DOHH2 (cell line): ENCODE data around the gene ZNF648.

Experiments used
- H3F3A ChIP-seq: fragments of 200-600 bp; sonication (generic), shearing (Covaris generic); 2 replicates; pipeline ENCODE4 v1.6.0; 2016; ENCODE audit warnings: antibody characterized with exemption, mild to moderate bottlenecking; ENCODE audit not compliant: control insufficient read depth, insufficient read depth
- H3K27ac ChIP-seq: fragments of 200-600 bp; sonication (generic); 2 replicates; pipeline ENCODE4 v1.5.1; 2014; ENCODE audit warnings: low read depth, mild to moderate bottlenecking, low read length, moderate library complexity
- H3K27me3 ChIP-seq: fragments of 200-600 bp; sonication (generic); 2 replicates; pipeline ENCODE4 v1.6.1; 2014; ENCODE audit warnings: mild to moderate bottlenecking, low read length, mixed read lengths; ENCODE audit not compliant: control insufficient read depth
- H3K36me3 ChIP-seq: fragments of 200-600 bp; sonication (generic); 2 replicates; pipeline ENCODE4 v1.6.1; 2014; ENCODE audit warnings: mild to moderate bottlenecking, low read length, moderate library complexity, mixed read lengths; ENCODE audit not compliant: control insufficient read depth
- H3K4me1 ChIP-seq: fragments of 200-600 bp; sonication (generic); 2 replicates; pipeline ENCODE4 v1.6.1; 2014; ENCODE audit warnings: mild to moderate bottlenecking, low read length, mixed read lengths; ENCODE audit not compliant: control insufficient read depth
- H3K4me2 ChIP-seq: fragments of 200-600 bp; sonication (generic); 2 replicates; pipeline ENCODE4 v1.6.0; 2014; ENCODE audit warnings: mild to moderate bottlenecking, low read length, moderate library complexity
- H3K4me3 ChIP-seq: fragments of 200-600 bp; sonication (generic); 2 replicates; pipeline ENCODE4 v1.5.1; 2014; ENCODE audit warnings: mild to moderate bottlenecking, low read length, mixed read lengths
- H3K79me2 ChIP-seq: fragments of 200-600 bp; sonication (generic); 2 replicates; pipeline ENCODE4 v1.6.1; 2014; ENCODE audit warnings: mild to moderate bottlenecking, low read length, mixed read lengths; ENCODE audit not compliant: control insufficient read depth
- H3K9me2 ChIP-seq: fragments of 200-600 bp; sonication (generic); replicated peaks from 2 replicates; pipeline ENCODE4 v1.6.1; 2014; ENCODE audit warnings: mild to moderate bottlenecking, low read length, mixed read lengths; ENCODE audit not compliant: control insufficient read depth
- H3K9me3 ChIP-seq: fragments of 200-600 bp; sonication (generic); 2 replicates; pipeline ENCODE4 v1.6.1; 2014; ENCODE audit warnings: antibody characterized with exemption, low read length, mixed read lengths; ENCODE audit not compliant: control insufficient read depth, insufficient read depth
- H4K20me1 ChIP-seq: fragments of 200-600 bp; sonication (generic); 2 replicates; pipeline ENCODE4 v1.6.0; 2014; ENCODE audit warnings: low read depth, mild to moderate bottlenecking, antibody characterized with exemption, low read length, moderate library complexity; ENCODE audit not compliant: control insufficient read depth, insufficient read depth
- EZH2phosphoT487 ChIP-seq: fragments of 200-600 bp; sonication (generic); IDR thresholded peaks from 2 replicates; pipeline ENCODE4 v1.6.1; 2017; ENCODE audit warnings: borderline replicate concordance, mild to moderate bottlenecking, antibody characterized with exemption, low read length, moderate library complexity, mixed read lengths
- TF ChIP-seq, protein P1 (sequence below): fragments of 200-600 bp; sonication (generic); IDR thresholded peaks from one replicate; pipeline ENCODE4 v1.5.1; 2014; ENCODE audit warnings: antibody characterized with exemption, mild to moderate bottlenecking, low read depth, low read length; ENCODE audit not compliant: poor library complexity, severe bottlenecking

ZNF648 gene

DNA sequence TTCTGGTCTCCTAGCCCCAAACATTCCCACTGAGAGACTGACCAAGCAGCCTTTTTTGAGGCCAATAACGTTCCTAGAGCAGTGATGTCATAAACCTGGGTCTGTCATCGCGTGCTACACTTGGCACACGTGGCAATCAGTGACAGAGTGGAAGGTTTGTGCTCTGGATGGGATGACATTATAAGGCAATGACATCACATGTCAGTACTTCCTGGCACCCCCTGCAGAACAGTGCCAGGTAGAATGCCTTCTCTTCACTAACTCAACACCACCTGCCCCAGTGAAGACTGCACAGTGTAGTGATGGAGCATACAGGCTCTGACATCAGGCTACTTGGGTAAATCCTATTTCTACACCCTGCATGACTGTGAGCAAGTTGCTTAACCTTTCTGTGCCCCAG is 5.4 kb upstream of the ZNF648 start:
- H3K9me3 ChIP-seq, result no peaks in the 10 kb centered on the region
- H3K27me3 ChIP-seq, result peaks cover 2% of the 10 kb centered on the region; the same call in 1 of the 2 replicates
- no peaks in the 10 kb centered on the region for H3K79me2 ChIP-seq
- H3F3A ChIP-seq, result no peaks in the 10 kb centered on the region
- H3K9me2 ChIP-seq, result no peaks in the 10 kb centered on the region
- H3K36me3 ChIP-seq, result no peaks in the 10 kb centered on the region
- no peaks in the 10 kb centered on the region for H4K20me1 ChIP-seq
- no peak overlapping the region for H3K27ac ChIP-seq
- no peak overlapping the region for H3K4me3 ChIP-seq
- TF ChIP-seq, protein P1, sequence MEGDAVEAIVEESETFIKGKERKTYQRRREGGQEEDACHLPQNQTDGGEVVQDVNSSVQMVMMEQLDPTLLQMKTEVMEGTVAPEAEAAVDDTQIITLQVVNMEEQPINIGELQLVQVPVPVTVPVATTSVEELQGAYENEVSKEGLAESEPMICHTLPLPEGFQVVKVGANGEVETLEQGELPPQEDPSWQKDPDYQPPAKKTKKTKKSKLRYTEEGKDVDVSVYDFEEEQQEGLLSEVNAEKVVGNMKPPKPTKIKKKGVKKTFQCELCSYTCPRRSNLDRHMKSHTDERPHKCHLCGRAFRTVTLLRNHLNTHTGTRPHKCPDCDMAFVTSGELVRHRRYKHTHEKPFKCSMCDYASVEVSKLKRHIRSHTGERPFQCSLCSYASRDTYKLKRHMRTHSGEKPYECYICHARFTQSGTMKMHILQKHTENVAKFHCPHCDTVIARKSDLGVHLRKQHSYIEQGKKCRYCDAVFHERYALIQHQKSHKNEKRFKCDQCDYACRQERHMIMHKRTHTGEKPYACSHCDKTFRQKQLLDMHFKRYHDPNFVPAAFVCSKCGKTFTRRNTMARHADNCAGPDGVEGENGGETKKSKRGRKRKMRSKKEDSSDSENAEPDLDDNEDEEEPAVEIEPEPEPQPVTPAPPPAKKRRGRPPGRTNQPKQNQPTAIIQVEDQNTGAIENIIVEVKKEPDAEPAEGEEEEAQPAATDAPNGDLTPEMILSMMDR, result no peak
- no peak for TF ChIP-seq EZH2phosphoT487
- H3K4me1 ChIP-seq, result no peaks in the 10 kb centered on the region
- no peak overlapping the region for H3K4me2 ChIP-seq

DNA sequence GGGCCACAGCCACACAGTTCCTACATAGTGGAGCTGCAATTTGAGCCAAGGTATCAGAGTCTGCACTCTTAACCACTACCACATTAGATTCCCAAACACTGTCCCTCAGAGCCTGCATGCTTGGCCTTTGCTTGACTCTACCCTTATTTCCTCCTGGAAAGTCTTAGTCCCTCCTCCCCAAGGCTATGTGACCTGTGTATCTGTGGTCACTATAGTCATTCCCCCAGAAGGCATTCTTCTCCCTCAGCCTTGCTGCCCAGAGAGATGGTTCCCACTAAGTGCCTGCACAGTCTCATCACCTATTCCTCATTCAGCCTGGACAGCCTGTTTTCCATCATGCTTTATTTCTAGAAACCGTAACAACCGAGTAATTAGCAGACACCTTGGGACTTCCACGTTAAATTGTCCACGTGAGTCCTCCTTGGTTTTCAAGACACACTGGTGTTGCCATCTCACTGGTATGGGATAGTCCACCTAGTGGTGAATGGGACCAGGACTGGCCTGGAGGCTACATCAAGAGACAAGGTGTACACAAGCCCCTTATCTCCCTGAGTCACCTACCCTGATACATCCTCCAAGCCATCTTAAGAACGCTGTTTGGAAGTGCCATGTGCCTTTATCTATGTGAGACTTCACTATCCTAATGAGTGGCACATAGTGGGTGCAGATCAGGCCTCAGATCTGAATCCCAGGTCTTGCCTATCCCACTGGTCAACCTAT is 3.8 kb upstream of the ZNF648 start:
- Histone ChIP-seq H3F3A (no peaks in the 10 kb centered on the region), H4K20me1 (no peaks in the 10 kb centered on the region), H3K27ac (no peak overlapping the region), H3K9me2 (no peaks in the 10 kb centered on the region), H3K9me3 (no peaks in the 10 kb centered on the region), H3K36me3 (no peaks in the 10 kb centered on the region), H3K27me3 (no peaks in the 10 kb centered on the region), H3K4me1 (no peaks in the 10 kb centered on the region), H3K4me2 (no peak overlapping the region), H3K79me2 (no peaks in the 10 kb centered on the region), H3K4me3 (no peak overlapping the region)
- TF ChIP-seq, protein P1, result no peak
- TF ChIP-seq EZH2phosphoT487, result no peak

DNA sequence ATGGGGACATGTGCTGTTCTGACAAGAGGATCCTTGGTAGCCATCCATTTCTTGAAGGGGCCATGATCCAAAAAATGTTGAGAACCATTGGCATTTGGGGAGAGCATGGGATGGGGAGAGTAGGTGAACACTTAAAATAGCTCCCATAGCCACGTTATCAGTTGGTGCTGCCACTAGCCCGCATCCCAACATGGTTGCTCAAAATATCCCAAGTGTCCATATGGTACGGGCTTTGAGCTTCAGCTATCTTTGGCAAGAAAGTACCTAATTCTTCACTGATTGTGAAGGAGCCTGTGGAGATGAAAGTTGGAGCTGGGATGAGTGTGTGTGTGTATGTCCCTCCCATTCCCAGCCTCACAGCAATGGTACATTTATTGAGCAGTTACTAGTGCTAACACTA is 3.1 kb upstream of the ZNF648 start:
- no peak overlapping the region for H3K4me2 ChIP-seq
- no peaks in the 10 kb centered on the region for H3K4me1 ChIP-seq
- H3K9me2 ChIP-seq, result no peaks in the 10 kb centered on the region
- no peaks in the 10 kb centered on the region for H3K79me2 ChIP-seq
- H3K9me3 ChIP-seq, result no peaks in the 10 kb centered on the region
- H3K27ac ChIP-seq, result no peak overlapping the region
- H3F3A ChIP-seq, result no peaks in the 10 kb centered on the region
- no peaks in the 10 kb centered on the region for H4K20me1 ChIP-seq
- no peak overlapping the region for H3K4me3 ChIP-seq
- TF ChIP-seq EZH2phosphoT487, result no peak
- TF ChIP-seq, protein P1, result no peak
- no peaks in the 10 kb centered on the region for H3K27me3 ChIP-seq
- H3K36me3 ChIP-seq, result no peaks in the 10 kb centered on the region
